Right lobe of liver (tissue), 4 donors: ENCODE results near the gene GRAMD4.

Experiments used
- CTCF ChIP-seq, 4 donors: fragments of 200-600 bp in 3 of 4; fragments of 450-650 bp in 1 of 4; IDR thresholded peaks; one replicate each; pipeline versions ENCODE4 v1.5.1 to v1.8.0; 2016 to 2022; ENCODE audit warnings: antibody characterized with exemption in 4 of 4, mild to moderate bottlenecking in 2 of 4
- POLR2A ChIP-seq: fragments of 450-650 bp; IDR thresholded peaks from one replicate; pipeline ENCODE4 v1.6.1; 2017; ENCODE audit warnings: antibody characterized with exemption, mild to moderate bottlenecking
- donor health status: DM: no; HTN: no; CAD: no.
- donor health status: DM: no; HTN: no; CAD: no.
- donor health status: DM: no; HTN: yes; CAD: no.

DNA sequence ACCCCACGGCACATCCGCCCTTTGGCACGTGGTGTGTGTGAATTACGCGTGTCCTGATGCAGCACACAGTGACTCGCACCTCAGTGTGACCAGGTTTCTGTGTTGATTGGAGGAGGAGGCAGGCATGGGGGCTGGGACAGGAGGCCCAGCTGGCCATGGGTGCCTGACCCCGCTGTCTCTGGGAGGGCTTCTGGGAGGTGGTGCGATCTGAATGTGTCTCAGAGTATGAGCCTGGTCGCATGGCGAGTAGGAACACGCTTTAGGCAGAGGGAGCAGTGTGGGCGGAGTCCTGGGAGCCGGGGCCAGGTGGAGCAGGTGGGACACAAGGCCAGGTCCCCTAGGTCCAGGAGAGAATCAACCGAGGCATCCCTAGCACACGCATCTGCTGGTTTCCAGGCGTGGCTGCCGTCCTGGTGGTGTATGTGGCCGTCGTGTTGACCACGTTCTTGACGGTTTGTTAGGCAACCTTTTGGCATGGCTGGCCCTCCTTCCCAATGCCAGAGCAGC is 5.7 kb downstream of the GRAMD4 start:
- TF ChIP-seq POLR2A, result no peak
- TF ChIP-seq CTCF (IDR thresholded peaks at IDR 0.05), result no peak
